Fibroblast of the conjunctiva (primary cell): ENCODE measurements around the gene PARVA.
"Not testable (repeated sequence)": the region's sequence is repeated elsewhere in the genome, so short reads cannot be mapped to it uniquely, and the experiment has no call there.

Source experiments
- DNase-seq: peaks from one replicate; pipeline ENCODE4 v3.0.0-alpha.2; 2010; ENCODE audit warnings: low read depth

The PARVA gene

DNA sequence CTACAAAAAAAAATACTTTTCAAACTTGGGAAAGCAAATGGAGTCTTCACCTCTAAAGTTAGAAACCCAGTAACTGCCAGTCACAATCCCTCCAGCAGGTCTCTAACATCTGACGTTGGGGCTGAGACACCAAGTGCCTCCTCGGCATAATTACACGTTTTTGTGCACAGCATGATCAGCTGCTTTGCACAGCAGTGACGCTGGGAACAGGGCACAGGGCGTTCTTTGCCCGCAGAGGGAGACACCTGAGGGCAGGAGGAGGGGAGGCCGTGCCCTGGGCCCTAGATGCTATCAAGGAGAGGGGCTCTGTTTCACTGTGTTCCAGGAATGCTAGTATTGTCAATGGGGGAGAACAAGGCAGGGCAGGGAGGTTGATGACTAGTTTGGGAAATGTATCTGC is 120.1 kb downstream of the PARVA start:
- DNase-seq = no peak

DNA sequence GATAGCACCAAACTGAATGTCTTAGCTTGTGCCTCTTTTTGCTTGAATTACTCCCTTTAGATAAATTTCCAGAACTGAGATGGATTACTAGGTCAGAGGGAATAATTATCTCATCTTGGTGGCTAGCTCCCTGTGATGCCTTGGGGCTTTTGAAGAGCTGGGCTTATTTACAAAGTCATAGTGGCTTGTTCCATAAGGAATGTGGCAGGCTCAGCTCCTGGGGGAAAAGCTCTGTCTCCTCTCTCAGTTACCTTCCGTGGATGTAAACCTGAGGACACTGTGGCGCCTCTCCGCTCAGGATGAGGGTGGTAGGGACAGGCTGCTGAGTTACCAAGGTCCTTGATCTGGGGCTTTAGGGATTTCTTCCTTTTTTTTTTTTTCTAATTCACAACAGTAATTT is 121.7 kb downstream of the PARVA start:
- no peak for DNase-seq

DNA sequence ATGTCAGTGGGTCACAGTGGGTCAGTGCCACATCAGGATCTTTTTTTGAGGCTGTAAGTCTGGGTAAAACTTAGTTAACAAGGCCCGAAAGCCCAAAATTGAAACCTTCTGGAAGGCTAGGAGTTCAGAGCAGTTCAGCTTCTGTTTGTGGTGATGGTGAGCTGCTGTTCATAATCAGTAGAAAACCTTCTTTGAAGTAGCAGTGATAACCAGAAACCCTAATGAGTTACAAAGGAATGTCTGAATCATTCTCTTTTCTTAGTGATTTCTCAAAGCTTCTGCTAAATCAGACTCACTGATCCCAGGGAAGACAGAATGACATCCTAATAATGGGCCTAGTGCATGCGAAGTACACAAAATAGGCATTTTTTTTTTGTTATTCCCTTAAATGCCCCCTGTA is 124.7 kb downstream of the PARVA start:
- no peak for DNase-seq

DNA sequence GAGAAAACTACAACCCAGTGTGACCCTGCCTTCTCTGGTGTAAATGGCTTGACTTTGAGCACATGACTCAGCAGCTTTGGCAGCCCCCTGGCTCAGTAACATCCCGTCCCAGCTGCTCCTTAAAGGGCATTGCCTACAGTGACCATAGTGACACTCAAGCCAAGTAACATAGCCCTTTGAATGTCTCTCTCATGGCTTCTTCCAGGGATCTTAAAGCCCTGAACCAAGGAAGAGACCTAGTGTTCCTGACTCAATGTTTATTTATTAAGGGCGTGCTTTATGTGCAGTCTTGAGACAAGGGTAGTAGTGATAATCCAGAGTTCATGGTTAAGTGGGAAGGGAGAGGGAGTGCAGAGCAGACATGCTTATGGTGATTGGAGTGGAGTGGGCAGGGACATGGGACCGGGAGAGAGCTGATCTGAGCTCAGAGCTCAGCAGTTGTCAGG is 125.7 kb downstream of the PARVA start:
- no peak for DNase-seq

DNA sequence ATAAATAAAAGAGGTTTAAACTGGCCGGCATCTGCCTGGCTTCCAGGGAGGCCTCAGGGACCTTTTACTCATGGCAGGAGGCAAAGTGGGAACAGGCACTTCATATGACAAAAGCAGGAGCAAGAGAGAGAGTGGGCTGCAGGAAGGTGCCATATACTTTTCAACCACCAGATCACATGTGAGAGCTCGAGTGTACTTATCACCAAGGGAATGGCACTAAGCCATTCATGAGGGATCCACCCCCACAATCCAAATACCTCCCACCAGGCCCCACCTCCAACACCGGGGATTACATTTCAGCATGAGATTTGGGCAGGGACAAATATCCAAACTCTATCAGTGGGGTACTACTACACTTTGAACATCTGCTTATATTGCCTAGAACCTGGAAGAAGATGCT is 126.5 kb downstream of the PARVA start:
- DNase-seq = no peak

DNA sequence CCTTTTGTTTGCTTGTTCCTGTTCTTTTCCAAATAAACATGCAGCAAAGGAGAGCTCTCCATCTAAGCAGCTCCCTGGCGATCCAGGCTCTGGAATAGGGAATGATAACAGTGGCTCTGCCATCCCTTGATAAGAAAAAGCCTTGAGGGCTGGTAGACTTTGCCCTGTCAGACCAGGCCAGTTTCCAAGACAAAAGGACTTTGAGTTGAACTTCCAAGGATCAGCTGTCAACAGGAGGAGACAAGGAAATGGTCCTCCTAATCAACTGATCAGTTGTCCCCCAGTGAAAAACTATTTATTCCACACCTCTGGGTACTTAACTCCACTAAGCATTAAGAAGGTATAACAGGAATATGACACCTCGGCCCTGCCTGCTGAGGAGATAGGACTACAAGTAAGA is 127.8 kb downstream of the PARVA start:
- no peak for DNase-seq

DNA sequence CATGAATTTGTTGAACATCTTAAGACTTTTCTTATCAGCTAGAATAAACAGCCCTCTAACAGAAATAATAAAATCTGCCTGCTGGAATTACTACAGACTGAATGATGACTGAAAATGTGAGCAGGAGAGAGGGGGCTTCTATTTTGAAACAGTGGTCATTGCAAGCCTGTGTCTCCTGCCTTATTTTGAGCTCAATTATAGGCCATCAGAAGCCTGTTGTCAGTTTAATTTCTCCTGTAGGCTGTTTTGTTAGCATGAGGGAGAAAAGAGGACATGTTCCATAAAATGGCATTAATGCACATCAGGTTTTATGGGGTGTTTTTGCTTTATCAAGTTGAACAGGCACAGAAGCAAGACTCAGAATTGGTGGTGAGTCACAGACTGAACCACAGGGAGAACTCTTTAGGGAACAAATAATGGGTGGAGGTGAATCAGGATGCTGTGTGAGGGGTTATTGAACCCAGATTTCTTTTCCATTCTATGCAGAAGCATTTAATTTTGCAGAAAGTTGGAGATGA is 129.1 kb downstream of the PARVA start:
- DNase-seq = no peak

DNA sequence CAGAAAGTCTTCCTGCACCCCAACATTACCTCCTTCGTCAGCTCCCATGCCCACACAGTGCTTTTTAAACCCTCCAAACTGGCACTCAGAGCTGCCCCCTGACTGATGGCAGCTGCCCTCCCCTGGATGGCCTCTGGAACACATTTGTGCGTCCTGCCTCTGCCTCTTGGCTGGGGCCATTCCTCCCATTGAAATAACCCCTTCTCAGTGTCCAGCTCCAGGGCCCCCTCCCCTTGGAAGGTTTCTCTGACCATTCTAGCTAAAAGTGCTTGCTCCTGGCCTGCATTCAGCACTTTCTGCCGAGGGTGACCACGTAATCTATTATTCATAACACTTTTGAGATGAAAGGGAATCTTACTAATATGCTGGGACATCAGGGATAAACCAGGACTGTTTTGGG is 130.0 kb downstream of the PARVA start:
- DNase-seq = no peak

DNA sequence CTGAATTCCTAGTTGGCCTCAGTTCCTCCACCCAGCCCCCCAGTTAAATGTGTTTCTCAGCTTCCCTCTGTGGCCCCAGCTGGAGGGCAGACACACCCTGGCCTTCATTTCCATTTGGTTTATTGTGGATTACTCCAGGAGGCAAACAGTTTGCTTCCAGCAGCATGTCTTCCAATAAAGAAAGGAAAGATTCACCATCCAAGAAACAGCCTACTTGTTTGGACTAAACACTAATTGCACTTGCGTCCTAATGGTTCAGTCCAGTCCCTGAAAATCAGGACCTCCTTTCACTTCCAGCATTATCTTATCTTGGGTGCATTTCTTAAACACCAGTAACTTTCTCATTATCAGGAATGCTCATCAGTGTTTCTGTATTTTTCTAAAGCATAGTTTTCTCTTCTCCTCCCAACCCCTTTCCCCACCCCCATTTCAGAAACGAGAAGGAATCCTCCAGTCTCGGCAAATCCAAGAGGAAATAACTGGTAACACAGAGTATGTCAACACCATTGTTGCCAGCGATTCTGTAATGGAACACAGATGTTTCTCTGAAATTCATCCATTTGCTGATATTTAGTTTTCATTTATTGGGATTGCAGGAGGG is 130.9 kb downstream of the PARVA start:
- peak; percentile 76 for DNase-seq

DNA sequence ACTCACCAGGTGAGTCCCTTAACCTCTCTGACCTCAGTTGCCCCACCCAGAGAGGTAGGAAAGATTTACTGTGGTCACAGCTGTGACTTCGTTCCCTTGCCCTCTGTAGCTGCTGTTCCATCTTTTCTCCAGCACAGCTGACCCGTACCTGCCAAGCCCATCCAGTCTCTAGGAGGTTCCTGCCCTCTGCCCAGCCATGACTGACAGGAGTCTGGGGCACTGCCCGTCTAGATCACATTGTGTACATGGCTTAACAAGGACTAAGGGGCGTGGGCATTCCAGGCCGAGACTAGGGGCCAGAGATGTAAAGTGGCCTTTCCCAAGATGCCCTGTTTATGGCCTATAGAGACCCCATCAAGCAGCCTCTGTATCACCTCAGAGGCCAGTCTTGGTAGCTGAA is 132.0 kb downstream of the PARVA start:
- DNase-seq = no peak

DNA sequence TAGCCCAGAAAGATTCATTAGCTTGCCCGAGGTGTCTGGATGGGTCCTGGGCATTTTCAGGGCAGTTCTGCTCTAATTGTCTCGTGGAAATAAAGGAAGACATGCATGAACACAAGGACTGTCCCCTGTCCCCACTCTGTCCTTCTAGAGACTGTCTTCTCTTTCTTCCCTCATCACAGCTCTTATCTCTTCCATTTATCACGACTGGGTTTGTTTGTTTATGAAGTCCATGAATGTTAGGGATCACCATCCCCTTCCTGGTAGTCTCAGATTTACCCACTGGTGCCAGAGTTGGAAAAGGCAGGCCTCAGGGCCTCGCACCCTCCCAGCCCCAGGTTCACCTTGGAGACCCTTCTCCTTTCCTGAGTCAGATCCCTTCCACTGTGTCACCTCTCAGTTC is 134.8 kb downstream of the PARVA start:
- no peak for DNase-seq

DNA sequence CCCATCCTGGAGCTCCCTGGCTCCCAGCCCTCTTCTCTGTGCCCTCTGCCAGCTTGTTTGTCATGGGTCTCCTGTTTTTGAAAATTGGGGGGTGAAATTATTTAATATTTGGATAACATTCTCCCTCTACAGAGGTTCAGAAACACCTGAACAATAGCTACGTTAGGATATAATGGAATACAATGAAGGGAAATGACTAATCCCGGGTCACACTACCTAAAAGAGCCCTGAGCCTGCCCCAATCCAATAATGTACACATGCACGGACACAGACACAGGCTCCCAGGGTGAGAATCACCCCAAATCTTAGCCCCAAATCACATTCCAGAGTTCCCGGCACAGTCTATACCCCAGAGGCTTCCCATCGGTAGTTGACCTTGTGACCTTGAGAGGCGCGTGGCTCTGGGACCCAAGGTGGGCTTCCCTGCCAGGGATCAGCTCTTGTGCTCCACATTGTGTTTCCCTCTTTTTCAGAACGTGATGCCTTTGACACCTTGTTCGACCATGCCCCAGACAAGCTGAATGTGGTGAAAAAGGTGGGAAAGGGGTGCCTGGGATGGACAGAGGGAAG is 135.5 kb downstream of the PARVA start:
- no peak for DNase-seq

DNA sequence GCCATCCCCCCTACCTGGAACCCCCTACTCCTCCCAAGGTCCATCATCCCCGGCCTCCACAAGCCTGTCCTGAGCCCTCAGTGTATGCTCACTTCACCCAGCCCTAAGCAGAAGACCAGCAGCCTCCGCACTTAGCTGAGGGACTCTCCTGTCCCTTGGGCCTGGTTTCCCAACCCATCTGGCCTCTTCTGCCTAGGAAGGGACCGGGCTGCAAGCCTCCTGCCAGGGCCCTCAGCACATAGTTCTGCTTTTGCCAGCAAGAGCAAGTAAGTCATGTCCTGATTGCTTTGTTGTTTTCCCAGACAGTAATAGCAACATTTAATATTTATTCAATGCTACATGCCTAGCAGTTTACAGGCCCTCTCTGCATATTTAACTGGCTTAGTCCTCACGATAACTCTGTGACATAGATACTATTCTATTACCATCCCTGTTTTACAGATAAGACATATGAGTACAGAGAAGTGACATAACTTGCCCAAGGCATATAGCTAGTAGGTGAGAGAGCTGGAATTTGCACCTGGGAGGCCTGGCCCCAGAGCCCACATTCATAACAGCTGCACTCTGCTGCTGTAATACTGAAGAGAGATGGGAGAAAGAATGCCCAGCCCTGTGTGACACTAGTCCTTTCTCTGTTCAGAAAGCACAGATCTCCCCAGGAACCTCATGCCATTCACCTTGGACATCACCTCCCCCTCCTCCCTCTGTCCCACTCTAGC is 139.2 kb downstream of the PARVA start:
- no peak for DNase-seq

DNA sequence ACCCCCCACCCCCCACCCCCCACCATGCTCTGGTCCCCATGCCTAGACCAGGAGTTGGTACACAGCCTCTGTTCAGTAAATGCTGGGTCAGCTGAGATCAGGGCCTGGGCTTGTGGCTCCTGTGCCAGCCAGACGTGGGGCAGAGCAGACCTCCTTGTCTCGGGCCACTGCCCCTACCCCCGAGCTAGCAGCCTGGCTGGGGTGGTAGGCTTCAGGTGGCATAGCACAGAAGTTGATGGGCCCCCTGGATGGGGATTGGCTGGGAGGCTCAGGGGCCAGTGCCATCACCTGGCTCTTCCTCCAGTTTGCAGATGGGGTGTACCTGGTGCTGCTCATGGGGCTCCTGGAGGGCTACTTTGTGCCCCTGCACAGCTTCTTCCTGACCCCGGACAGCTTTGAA is 139.9 kb downstream of the PARVA start:
- no peak for DNase-seq

DNA sequence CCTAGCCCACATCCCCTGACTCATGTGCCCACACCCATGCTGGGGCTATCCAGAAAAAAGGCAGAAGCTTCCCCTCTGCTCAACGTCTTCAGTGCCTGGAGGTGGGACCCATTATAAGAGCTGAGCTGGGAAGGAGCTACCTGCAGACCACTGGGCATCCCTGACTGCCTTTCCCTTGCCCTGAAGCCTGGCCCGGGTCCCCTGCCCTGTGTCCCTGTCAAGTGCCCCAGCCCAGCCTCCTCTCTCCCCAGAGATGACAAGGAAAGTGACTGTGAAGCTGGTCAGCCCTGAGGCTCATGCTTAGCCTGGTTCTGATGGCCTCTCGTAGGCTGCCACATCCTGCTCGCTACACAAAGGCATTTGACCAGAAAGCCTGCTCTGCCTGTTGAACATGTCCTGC is 140.4 kb downstream of the PARVA start:
- DNase-seq = no peak

DNA sequence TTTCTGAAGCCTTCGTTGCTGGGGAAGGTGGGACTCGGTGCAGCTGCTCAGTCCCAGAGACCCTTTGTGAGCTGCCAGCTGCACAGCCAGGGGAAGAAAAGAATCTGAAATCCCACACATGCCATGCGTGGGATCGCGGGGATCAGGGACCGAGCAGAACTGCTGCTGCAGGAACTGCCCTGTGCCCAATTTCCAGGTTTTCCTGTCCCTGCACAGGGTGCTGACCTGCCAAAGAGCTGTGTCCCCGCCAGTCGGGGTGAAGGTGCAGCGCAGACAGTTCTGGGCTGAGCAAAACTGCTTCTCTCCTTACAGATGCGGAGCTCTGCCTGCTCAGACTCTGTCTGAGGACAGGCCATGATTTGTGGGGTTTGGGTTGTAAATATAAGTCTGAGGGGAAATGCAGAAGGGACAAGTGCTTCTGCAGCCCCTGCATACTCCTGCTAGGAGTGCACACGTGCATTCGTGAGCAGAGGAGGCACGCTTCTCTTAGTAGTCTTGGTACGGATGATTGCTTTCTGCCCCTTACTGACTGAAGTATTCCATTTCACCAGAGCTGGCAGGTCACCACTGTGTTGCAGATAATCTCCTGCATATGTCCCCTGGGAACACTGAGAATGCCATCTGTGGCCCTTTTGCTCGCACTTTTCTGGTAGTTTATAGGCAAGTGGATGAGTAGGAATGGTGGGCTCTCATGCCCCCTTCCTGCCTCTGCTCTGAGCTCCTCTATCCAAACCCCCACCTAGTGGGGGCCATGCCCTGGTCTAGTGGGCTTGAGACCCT is 141.4 kb downstream of the PARVA start:
- DNase-seq = no peak

DNA sequence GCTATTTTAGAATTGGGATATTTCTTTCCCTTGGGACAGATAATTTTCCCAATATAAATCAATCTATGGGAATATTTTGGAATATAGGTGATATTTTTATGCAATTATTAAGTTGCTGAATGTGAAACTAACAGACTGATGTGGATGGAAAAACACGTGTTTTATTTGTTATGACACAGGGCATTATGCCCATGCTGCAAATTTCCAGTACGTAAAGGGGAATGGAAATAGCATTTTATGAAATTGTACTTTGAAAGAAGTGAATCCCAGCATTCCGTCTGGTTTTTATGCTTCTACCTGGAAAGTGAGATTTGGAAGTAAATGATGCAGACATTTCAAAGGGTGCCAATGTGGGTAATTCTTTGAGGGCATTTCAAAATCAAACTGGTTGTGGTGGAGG is 142.7 kb downstream of the PARVA start:
- DNase-seq = no peak

DNA sequence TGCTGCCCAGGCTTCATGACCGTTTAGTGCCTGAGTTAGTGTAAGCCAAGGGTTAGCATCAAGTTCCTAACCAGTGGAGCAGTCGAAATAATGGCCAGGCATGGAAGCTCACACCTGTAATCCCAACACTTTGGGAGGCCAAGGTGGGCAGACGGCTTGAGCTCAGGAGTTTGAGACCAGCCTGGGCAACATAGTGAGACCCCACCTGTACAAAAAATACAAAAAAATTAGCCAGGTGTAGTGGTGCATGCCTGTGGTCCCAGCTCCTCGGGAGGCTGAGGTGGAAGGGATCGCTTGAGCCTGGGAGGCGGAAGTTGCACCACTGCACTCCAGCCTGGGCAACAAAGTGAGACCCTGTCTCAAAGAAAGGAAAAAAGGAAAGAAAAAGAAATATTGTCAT is 143.2 kb downstream of the PARVA start:
- DNase-seq = not testable (repeated sequence)

DNA sequence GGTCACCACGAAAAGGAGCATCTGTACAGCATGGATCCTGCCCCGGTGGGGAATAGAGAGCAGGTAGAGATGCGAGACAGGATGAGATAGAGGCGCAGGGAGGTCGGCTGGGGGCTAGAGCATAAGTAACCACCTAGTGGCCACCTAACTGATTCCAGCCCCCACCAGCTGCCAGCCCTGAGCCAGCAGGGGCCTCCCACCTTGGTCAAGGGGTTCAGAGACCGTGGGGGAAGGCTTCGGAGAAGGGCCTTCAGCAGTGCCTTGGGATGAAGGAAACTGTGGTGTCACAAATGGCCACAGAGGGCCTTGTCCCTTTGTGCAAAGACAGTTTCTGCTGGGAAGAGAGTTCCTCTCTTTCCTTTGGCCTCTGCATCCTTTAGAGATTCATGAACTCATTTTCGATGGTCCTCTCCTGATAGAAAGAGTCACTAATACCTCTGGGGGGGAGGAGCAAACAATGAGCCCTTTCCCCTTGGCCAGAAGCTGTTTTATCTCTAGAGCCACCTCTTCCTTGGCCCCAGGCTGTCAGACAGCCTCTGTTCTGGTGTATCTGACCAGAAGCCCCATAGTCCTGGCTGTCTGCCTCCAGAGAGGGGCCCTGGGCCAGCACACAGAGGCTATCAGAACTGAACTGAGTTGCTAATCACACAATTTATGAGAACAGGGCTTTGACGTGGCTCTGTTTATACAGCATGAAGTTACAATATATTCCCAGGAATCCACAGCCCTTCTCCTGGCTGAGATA is 146.0 kb downstream of the PARVA start:
- DNase-seq = no peak

DNA sequence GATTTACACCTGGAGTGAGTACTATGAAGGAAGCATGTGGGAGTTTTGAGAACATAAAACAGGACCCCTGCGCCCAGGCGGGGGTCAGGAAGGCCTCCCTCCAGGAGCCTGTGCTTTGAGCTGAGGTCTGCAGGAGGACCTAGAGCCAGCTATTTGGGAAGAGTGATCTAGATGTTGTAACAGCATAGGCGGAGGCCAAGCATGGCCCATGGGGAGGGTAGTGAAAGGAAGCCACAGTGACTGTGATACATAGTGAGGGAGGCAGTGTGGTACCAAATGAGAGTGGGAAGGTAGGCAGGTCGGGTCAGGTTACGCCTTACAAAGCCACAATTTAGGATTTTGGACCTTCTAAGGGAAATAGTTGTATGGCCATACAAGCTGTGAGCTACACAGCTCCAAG is 147.5 kb downstream of the PARVA start:
- no peak for DNase-seq

DNA sequence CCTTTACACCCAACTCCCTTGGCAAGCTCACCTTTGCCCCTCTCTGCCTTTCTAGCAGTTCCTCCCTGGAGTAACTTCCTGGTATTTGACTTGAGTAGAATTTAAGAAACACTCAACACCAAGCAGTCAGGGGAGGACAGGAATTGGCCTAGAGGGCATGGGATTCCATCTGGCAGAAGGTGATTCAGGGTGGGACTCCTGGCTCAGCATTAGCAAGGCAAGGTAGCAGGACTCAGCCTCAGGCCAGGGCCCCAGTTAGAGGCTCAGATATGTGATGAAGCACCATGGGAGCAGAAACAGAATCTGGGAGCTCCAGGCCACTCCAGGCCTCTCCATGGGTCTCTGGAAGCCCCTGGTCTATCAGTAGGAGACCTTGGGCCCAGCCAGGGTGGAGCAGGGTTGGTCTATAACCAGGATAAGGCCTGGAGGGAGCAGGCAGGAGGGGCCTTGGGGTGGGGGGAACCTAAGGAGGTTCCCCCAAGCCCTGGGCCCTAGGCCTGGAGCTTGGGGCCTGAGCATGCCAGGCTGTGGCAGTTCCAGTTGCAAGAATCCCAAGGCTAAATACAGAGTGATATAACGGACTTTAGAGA is 148.2 kb downstream of the PARVA start:
- DNase-seq = no peak

DNA sequence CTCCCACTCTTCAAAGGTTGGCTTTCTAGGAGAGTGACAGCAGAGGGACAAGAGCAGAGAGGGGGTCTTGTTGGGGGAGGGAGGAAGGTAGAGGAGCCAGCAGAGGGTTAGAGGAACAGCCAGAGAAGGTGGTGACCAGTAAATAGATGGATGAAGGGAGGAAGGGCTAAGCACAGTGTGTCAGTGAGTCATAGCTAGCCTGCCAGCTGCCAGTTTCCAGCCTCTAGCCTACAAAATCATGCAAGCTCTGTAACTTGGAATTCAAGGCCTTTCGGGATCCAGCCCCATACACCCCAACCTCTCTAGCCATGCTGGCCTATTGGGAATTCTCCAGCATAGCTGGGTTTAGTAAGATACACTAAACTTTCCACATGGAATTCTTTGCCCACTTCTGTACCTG is 149.4 kb downstream of the PARVA start:
- peak; percentile 45 for DNase-seq
